ENCODE results near the gene GATA5. TPM values are rescaled to one million over a fixed set of nuclear protein-coding genes. Genes with fewer than 3 reads are reported as not detected.

The GATA5 gene
- polyA plus RNA-seq, 1 of the 3 experiments (the other 2 are of a cell fraction) = not detected

DNA sequence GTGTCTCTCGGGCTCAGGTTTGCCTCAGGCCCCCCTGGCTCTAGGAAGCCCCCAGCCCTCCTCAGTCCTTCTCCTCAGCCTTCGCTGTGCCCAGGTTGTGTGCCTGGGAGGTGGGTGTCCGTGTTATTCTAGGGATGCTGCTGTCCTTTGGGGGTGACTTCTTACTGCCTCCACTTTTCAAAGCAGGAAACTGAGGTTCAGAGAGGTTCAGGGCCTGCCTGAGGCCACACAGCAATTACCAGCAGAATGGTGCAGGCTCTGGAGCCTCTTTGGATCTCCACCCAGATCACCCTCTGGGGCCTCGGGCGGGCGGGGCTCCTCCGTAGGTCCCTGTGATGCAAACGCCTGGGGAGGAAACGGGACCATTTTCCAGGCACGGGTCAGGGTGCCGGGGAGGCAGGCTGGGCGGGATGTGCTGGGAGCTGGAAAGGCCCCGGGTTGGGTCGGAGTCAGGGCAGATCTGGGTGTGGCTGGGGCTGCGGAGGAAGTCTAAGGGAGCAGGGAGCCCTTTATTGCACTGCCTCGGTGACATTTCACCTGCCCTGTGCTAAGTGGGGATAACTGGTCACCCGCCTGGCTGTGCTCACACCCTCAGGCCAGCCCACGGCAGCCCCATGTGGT is 23.2 kb downstream of the GATA5 start:
- no peak overlapping the region for H3K4me3 ChIP-seq (ENCODE audit: low read depth in 2 of 2, low read length in 1 of 2)
- H4K20me1 ChIP-seq (ENCODE audit: insufficient read depth) = no peaks in the 10 kb centered on the region
- no peak overlapping the region for H3K4me2 ChIP-seq
- no peaks in the 10 kb centered on the region for H3K9me2 ChIP-seq
- H3K4me1 ChIP-seq (ENCODE audit: control insufficient read depth in 1 of 2, insufficient read depth in 2 of 2, low read depth in 1 of 2, low read length in 1 of 2) = peaks cover 0 to 8% of the 10 kb centered on the region in 2 experiments; a peak in 1 of 4 replicates
- no peaks in the 10 kb centered on the region for H3K9me3 ChIP-seq
- H3K9ac ChIP-seq = no peak overlapping the region
- H2AFZ ChIP-seq (ENCODE audit: low read depth) = no peak overlapping the region
- CTCF ChIA-PET = no interaction called here
- H3K36me3 ChIP-seq (replicated peaks in 1 of 2; ENCODE audit: control insufficient read depth in 1 of 2, insufficient read depth in 2 of 2, low read length in 1 of 2) = no peaks in the 10 kb centered on the region
- no peak for DNase-seq
- H3K27ac ChIP-seq (ENCODE audit: low read depth in 2 of 2, low read length in 1 of 2) = no peak overlapping the region
- H3K27me3 ChIP-seq (ENCODE audit: insufficient read depth) = no peaks in the 10 kb centered on the region
- WGBS (ENCODE audit: low lambda C conversion rate) = 73% methylated on average over 12 of the region's 18 CpGs
- H3F3A ChIP-seq (replicated peaks; ENCODE audit: insufficient read depth) = no peaks in the 10 kb centered on the region
- no peaks in the 10 kb centered on the region for H3K79me2 ChIP-seq (ENCODE audit: insufficient read depth)
- POLR2A ChIA-PET = no interaction called here
- TF ChIP-seq POLR2AphosphoS5 (IDR thresholded peaks at IDR 0.05; ENCODE audit: low read depth, low read length) (no peak), CHD2 (IDR thresholded peaks at IDR 0.05; ENCODE audit: low read length, partially characterized antibody) (no peak), ELF1 (IDR thresholded peaks at IDR 0.05) (no peak), RCOR1 (IDR thresholded peaks at IDR 0.05; ENCODE audit: low read length) (no peak), RFX5 (IDR thresholded peaks at IDR 0.05; ENCODE audit: low read length) (no peak), JUND (IDR thresholded peaks at IDR 0.05) (no peak), RXRA (IDR thresholded peaks at IDR 0.05; ENCODE audit: borderline replicate concordance, low read depth) (no peak), MEF2A (IDR thresholded peaks at IDR 0.05; ENCODE audit: borderline replicate concordance, low read depth) (no peak), NFIC (IDR thresholded peaks at IDR 0.05; ENCODE audit: borderline replicate concordance) (no peak), EP300 (IDR thresholded peaks at IDR 0.05; ENCODE audit: borderline replicate concordance in 1 of 2, low read depth in 1 of 2, low read length in 1 of 2) (no peak)
- TF ChIP-seq, protein P1, sequence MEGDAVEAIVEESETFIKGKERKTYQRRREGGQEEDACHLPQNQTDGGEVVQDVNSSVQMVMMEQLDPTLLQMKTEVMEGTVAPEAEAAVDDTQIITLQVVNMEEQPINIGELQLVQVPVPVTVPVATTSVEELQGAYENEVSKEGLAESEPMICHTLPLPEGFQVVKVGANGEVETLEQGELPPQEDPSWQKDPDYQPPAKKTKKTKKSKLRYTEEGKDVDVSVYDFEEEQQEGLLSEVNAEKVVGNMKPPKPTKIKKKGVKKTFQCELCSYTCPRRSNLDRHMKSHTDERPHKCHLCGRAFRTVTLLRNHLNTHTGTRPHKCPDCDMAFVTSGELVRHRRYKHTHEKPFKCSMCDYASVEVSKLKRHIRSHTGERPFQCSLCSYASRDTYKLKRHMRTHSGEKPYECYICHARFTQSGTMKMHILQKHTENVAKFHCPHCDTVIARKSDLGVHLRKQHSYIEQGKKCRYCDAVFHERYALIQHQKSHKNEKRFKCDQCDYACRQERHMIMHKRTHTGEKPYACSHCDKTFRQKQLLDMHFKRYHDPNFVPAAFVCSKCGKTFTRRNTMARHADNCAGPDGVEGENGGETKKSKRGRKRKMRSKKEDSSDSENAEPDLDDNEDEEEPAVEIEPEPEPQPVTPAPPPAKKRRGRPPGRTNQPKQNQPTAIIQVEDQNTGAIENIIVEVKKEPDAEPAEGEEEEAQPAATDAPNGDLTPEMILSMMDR (IDR thresholded peaks at IDR 0.05) = no peak
- TF ChIP-seq, protein P2, sequence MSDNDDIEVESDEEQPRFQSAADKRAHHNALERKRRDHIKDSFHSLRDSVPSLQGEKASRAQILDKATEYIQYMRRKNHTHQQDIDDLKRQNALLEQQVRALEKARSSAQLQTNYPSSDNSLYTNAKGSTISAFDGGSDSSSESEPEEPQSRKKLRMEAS (IDR thresholded peaks at IDR 0.05; ENCODE audit: low read depth) = no peak
- TF ChIP-seq, protein P3, sequence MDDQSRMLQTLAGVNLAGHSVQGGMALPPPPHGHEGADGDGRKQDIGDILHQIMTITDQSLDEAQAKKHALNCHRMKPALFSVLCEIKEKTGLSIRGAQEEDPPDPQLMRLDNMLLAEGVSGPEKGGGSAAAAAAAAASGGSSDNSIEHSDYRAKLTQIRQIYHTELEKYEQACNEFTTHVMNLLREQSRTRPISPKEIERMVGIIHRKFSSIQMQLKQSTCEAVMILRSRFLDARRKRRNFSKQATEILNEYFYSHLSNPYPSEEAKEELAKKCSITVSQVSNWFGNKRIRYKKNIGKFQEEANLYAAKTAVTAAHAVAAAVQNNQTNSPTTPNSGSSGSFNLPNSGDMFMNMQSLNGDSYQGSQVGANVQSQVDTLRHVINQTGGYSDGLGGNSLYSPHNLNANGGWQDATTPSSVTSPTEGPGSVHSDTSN (IDR thresholded peaks at IDR 0.05) = no peak
- TF ChIP-seq, protein P4, sequence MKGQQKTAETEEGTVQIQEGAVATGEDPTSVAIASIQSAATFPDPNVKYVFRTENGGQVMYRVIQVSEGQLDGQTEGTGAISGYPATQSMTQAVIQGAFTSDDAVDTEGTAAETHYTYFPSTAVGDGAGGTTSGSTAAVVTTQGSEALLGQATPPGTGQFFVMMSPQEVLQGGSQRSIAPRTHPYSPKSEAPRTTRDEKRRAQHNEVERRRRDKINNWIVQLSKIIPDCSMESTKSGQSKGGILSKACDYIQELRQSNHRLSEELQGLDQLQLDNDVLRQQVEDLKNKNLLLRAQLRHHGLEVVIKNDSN (IDR thresholded peaks at IDR 0.05; ENCODE audit: borderline replicate concordance, low read depth) = no peak
- TF ChIP-seq, protein P5, sequence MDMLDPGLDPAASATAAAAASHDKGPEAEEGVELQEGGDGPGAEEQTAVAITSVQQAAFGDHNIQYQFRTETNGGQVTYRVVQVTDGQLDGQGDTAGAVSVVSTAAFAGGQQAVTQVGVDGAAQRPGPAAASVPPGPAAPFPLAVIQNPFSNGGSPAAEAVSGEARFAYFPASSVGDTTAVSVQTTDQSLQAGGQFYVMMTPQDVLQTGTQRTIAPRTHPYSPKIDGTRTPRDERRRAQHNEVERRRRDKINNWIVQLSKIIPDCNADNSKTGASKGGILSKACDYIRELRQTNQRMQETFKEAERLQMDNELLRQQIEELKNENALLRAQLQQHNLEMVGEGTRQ (IDR thresholded peaks at IDR 0.05; ENCODE audit: borderline replicate concordance, low read depth, low read length) = no peak
